Testis (tissue), 3 donors: Measurements from ENCODE around the gene LRRC43. TPM values are rescaled to one million over a fixed set of nuclear protein-coding genes. Genes with fewer than 3 reads are reported as not detected.

Source experiments
- DNase-seq: peaks from one replicate; pipeline ENCODE4 v3.0.0-alpha.2; 2019
- H3K27ac ChIP-seq, 2 donors: fragments of 200-600 bp; sonication (generic); one replicate each; pipeline ENCODE4 v1.5.1; 2019
- H3K27me3 ChIP-seq: fragments of 200-600 bp; sonication (generic); one replicate; pipeline ENCODE4 v1.5.1; 2019
- H3K36me3 ChIP-seq: fragments of 200-600 bp; sonication (generic); one replicate; pipeline ENCODE4 v1.5.1; 2017; ENCODE audit warnings: low read depth; ENCODE audit errors: missing control alignments
- H3K4me1 ChIP-seq: fragments of 200-600 bp; sonication (generic); one replicate; pipeline ENCODE4 v1.5.1; 2019
- H3K4me3 ChIP-seq, 2 donors: fragments of 200-600 bp; sonication (generic); one replicate each; pipeline ENCODE4 v1.5.1; 2017 to 2019
- H3K9me3 ChIP-seq: fragments of 200-600 bp; sonication (generic); one replicate; pipeline ENCODE4 v1.5.1; 2017
- POLR2A ChIP-seq: fragments of 450-650 bp; IDR thresholded peaks from one replicate; pipeline ENCODE4 v1.6.1; 2017; ENCODE audit warnings: antibody characterized with exemption, mild to moderate bottlenecking, moderate library complexity
- whole genome bisulfite sequencing, 2 donors: methylation state at CpG; one replicate each; pipeline ENCODE4 v1.1.5; 2018; 5-methylcytosine and 5-hydroxymethylcytosine counted together
- intact Hi-C: fragments of 100-400 bp; cut with DNase I; formaldehyde crosslinking; loops from one replicate; pipeline ENCODE4 v1.15.1; 2023; ENCODE audit warnings: low total_unique reads
- polyA plus RNA-seq: library from polyadenylated mRNA; stranded (reverse); fragments of 350-450 nt; fragmentation: Illumina TruSeq; extraction: RNeasy Lipid Tissue Mini Kit (QIAGEN cat#74804); gene quantifications from one replicate; pipeline ENCODE4 v1.2.3, GENCODE V29; 2014; ENCODE audit warnings: low read depth, low replicate concordance; ENCODE audit not compliant: insufficient read depth
- total RNA-seq, 2 donors: library from RNA; depleted of rRNA; stranded (reverse); fragments of >200 nt; gene quantifications; one replicate each; pipeline ENCODE4 v1.2.3, GENCODE V29; 2016
- TF ChIP-seq, protein P1 (sequence below), 3 experiments: fragments of 450-650 bp in 2 of 3; fragments of 200-600 bp in 1 of 3; sonication (generic) in 1 of 3; IDR thresholded peaks; one replicate each; pipeline ENCODE4 v1.5.1; 2016 to 2019; ENCODE audit warnings: antibody characterized with exemption in 3 of 3, mild to moderate bottlenecking in 2 of 3, moderate library complexity in 1 of 3

The LRRC43 gene
- total and polyA plus RNA-seq, 3 donors from 2014 or later: 10.8 to 16.6 (median 11.0) TPM

- intact Hi-C loops: no loop called here
- TF ChIP-seq, protein P1, sequence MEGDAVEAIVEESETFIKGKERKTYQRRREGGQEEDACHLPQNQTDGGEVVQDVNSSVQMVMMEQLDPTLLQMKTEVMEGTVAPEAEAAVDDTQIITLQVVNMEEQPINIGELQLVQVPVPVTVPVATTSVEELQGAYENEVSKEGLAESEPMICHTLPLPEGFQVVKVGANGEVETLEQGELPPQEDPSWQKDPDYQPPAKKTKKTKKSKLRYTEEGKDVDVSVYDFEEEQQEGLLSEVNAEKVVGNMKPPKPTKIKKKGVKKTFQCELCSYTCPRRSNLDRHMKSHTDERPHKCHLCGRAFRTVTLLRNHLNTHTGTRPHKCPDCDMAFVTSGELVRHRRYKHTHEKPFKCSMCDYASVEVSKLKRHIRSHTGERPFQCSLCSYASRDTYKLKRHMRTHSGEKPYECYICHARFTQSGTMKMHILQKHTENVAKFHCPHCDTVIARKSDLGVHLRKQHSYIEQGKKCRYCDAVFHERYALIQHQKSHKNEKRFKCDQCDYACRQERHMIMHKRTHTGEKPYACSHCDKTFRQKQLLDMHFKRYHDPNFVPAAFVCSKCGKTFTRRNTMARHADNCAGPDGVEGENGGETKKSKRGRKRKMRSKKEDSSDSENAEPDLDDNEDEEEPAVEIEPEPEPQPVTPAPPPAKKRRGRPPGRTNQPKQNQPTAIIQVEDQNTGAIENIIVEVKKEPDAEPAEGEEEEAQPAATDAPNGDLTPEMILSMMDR (IDR thresholded peaks at IDR 0.05): no peak
- no peak for TF ChIP-seq POLR2A
- no peak for DNase-seq
- no peaks in the 10 kb centered on the region for H3K36me3 ChIP-seq
- no peaks in the 10 kb centered on the region for H3K9me3 ChIP-seq
- 94 to 95% methylated on average over 7 of the region's 7 CpGs for WGBS, 2 donors
- H3K4me3 ChIP-seq: no peak overlapping the region
- H3K27me3 ChIP-seq: no peaks in the 10 kb centered on the region
- H3K4me1 ChIP-seq: no peaks in the 10 kb centered on the region
- H3K27ac ChIP-seq: no peak overlapping the region
Measured at GRCh38 chr12:122158700-122159285, 24.1 kb upstream of the LRRC43 start.

GRCh38 chr12:122159882-122160281, 23.0 kb upstream of the LRRC43 start:
- no peaks in the 10 kb centered on the region for H3K27me3 ChIP-seq
- no peaks in the 10 kb centered on the region for H3K9me3 ChIP-seq
- 68 to 79% methylated on average over 4 of the region's 4 CpGs for WGBS, 2 donors
- no peaks in the 10 kb centered on the region for H3K36me3 ChIP-seq
- DNase-seq: no peak
- no peak for TF ChIP-seq POLR2A
- TF ChIP-seq, protein P1 (IDR thresholded peaks at IDR 0.05): no peak
- no peak overlapping the region for H3K4me3 ChIP-seq
- intact Hi-C loops: no loop called here
- no peak overlapping the region for H3K27ac ChIP-seq
- no peaks in the 10 kb centered on the region for H3K4me1 ChIP-seq

DNA sequence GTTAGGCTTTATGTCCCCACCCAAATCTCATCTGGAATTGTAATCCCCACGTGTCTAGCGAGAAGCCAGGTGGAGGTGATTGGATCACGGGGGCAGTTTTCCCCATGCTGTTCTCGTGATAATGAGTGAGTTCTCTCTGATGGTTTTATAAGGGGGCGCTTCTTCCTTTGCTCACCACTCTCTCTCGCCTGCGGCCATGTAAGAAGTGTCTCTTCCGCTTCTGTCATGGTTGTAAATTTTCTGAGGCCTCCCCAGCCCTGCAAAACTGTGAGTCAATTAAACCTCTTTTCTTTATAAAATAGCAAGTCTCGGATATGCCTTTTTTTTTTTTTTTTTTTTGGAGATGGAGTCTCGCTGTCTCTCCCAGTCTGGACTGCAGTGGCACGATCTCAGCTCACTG, 22.2 kb upstream of the LRRC43 start:
- H3K9me3 ChIP-seq: no peaks in the 10 kb centered on the region
- intact Hi-C loops: no loop called here
- no peak overlapping the region for H3K4me3 ChIP-seq
- 85 to 86% methylated on average over 11 of the region's 11 CpGs for WGBS, 2 donors
- H3K27me3 ChIP-seq: no peaks in the 10 kb centered on the region
- no peak for DNase-seq
- TF ChIP-seq, protein P1 (IDR thresholded peaks at IDR 0.05): no peak
- TF ChIP-seq POLR2A: no peak
- H3K4me1 ChIP-seq: no peaks in the 10 kb centered on the region
- H3K27ac ChIP-seq: no peak overlapping the region
- no peaks in the 10 kb centered on the region for H3K36me3 ChIP-seq

DNA sequence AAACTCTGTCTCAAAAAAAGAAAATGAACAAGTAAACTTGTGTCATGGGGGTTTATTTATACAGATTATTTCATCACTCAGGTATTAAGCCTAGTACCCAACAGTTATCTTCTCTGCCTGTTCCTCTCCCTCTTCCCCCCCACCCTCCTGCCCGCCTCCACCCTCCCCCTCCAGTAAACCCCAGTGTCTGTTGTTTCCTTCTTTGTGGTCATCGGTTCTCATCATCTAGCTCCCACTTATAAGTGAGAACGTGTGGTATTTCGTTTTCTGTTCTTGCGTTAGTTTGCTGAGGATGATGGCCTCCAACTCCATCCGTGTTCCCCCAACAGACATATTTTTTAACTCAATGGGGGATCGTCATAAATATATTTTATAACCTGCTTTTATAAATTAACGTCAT, 21.2 kb upstream of the LRRC43 start:
- no peaks in the 10 kb centered on the region for H3K9me3 ChIP-seq
- WGBS, 2 donors: 85 to 87% methylated on average over 8 of the region's 8 CpGs
- TF ChIP-seq POLR2A: no peak
- TF ChIP-seq, protein P1 (IDR thresholded peaks at IDR 0.05): no peak
- no peak overlapping the region for H3K4me3 ChIP-seq
- no peaks in the 10 kb centered on the region for H3K4me1 ChIP-seq
- no peak for DNase-seq
- H3K27me3 ChIP-seq: no peaks in the 10 kb centered on the region
- intact Hi-C loops: no loop called here
- H3K36me3 ChIP-seq: no peaks in the 10 kb centered on the region
- no peak overlapping the region for H3K27ac ChIP-seq

- DNase-seq: no peak
- no peak overlapping the region for H3K27ac ChIP-seq
- intact Hi-C loops: no loop called here
- H3K4me1 ChIP-seq: no peaks in the 10 kb centered on the region
- no peak overlapping the region for H3K4me3 ChIP-seq
- no peaks in the 10 kb centered on the region for H3K27me3 ChIP-seq
- H3K36me3 ChIP-seq: no peaks in the 10 kb centered on the region
- H3K9me3 ChIP-seq: no peaks in the 10 kb centered on the region
- TF ChIP-seq, protein P1 (IDR thresholded peaks at IDR 0.05): no peak
- TF ChIP-seq POLR2A: no peak
- WGBS, 2 donors: 91 to 92% methylated on average over 3 of the region's 3 CpGs
Measured at GRCh38 chr12:122162976-122163375, 19.9 kb upstream of the LRRC43 start.
